ENCODE results near the gene IRF9.

IRF9 gene

GRCh38 chr14:24116128-24116814, 44.8 kb upstream of the IRF9 start:
- TF ChIP-seq, protein P1, sequence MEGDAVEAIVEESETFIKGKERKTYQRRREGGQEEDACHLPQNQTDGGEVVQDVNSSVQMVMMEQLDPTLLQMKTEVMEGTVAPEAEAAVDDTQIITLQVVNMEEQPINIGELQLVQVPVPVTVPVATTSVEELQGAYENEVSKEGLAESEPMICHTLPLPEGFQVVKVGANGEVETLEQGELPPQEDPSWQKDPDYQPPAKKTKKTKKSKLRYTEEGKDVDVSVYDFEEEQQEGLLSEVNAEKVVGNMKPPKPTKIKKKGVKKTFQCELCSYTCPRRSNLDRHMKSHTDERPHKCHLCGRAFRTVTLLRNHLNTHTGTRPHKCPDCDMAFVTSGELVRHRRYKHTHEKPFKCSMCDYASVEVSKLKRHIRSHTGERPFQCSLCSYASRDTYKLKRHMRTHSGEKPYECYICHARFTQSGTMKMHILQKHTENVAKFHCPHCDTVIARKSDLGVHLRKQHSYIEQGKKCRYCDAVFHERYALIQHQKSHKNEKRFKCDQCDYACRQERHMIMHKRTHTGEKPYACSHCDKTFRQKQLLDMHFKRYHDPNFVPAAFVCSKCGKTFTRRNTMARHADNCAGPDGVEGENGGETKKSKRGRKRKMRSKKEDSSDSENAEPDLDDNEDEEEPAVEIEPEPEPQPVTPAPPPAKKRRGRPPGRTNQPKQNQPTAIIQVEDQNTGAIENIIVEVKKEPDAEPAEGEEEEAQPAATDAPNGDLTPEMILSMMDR (conservative IDR thresholded peaks at IDR 0.05; ENCODE audit: control insufficient read depth, insufficient read depth, low read depth, low read length): no peak
- no peak for DNase-seq (ENCODE audit: low read depth)
- no peak overlapping the region for H3K4me3 ChIP-seq (ENCODE audit: control insufficient read depth, low read depth, low read length)

DNA sequence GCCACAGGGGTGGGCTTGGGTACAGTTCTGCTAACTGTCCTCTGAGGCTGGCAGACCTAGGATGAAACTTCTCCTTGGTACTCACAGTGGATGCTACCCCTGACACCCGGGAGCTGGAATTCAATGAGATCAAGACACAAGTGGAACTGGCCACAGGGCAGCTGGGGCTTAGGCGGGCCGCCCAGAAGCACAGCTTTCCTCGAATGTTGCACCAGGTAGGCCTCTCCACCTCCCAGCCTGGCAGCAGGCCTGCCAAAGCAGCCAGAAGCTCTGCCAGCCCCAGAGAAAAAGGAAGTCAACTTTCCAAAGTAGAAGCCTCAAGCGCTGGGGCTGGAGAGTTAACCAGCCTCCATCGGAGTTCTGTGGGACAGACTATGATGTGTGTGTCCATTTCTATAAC, 43.9 kb upstream of the IRF9 start:
- TF ChIP-seq, protein P1 (conservative IDR thresholded peaks at IDR 0.05; ENCODE audit: control insufficient read depth, insufficient read depth, low read depth, low read length): no peak
- no peak overlapping the region for H3K4me3 ChIP-seq (ENCODE audit: control insufficient read depth, low read depth, low read length)
- DNase-seq (ENCODE audit: low read depth): no peak

DNA sequence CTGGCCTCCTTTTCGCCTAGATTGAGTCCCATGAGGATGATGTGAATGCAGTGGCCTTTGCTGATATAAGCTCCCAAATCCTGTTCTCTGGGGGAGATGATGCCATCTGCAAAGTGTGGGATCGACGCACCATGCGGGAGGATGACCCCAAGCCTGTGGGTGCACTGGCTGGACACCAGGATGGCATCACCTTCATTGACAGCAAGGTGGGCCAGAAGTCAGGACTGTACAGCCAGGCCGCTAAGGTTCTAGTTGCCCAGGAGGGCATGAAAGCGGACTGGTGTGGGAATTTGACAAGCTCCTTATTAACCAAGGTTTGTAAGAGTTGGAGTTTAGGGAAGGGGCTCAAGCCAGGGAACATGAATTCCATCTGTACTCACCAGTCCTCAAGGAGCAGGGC, 41.4 kb upstream of the IRF9 start:
- TF ChIP-seq, protein P1 (conservative IDR thresholded peaks at IDR 0.05; ENCODE audit: control insufficient read depth, insufficient read depth, low read depth, low read length): no peak
- H3K4me3 ChIP-seq (ENCODE audit: control insufficient read depth, low read depth, low read length): no peak overlapping the region
- DNase-seq (ENCODE audit: low read depth): no peak

DNA sequence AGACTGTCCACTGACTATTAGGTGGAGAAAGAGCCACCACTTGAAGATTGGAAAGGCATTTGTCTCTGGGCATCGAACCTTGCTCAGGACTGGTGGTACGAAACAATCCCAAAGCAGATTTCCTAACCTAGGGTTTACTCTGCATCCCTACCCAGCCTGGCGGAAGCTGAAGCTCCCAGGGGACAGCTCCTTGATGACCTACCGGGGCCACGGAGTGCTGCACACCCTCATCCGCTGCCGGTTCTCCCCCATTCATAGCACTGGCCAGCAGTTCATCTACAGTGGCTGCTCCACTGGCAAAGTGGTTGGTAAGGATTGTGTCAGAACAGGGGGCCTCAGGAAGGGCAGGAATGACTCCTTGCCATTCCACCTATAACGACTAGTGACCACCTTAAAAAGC, 39.9 kb upstream of the IRF9 start:
- TF ChIP-seq, protein P1 (conservative IDR thresholded peaks at IDR 0.05; ENCODE audit: control insufficient read depth, insufficient read depth, low read depth, low read length): no peak
- no peak for DNase-seq (ENCODE audit: low read depth)

GRCh38 chr14:24122416-24122815, 38.6 kb upstream of the IRF9 start:
- no peak overlapping the region for H3K4me3 ChIP-seq (ENCODE audit: control insufficient read depth, low read depth, low read length)
- no peak for DNase-seq (ENCODE audit: low read depth)
- TF ChIP-seq, protein P1 (conservative IDR thresholded peaks at IDR 0.05; ENCODE audit: control insufficient read depth, insufficient read depth, low read depth, low read length): no peak

More for the DNA sequence above, 39.9 kb upstream of the IRF9 start:
- no peak overlapping the region for H3K4me3 ChIP-seq (ENCODE audit: control insufficient read depth, low read depth, low read length)

DNA sequence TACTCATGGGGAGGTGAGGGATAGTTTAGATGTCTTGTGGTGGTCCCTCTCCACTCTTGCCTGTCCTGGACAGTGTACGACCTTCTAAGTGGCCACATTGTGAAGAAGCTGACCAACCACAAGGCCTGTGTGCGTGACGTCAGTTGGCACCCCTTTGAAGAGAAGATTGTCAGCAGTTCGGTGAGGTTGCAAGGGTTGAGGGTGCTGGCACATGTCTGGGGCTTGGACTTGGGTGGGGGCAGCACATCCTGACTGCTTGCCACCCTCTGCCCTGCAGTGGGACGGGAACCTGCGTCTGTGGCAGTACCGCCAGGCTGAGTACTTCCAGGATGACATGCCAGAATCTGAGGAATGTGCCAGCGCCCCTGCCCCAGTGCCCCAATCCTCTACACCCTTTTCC, 38.2 kb upstream of the IRF9 start:
- TF ChIP-seq, protein P1 (conservative IDR thresholded peaks at IDR 0.05; ENCODE audit: control insufficient read depth, insufficient read depth, low read depth, low read length): no peak

More for the DNA sequence above, 38.2 kb upstream of the IRF9 start:
- H3K4me3 ChIP-seq (ENCODE audit: control insufficient read depth, low read depth, low read length): no peak overlapping the region
- DNase-seq (ENCODE audit: low read depth): no peak

Measured in fibroblast of mammary gland (primary cell).